Stomach (tissue), 4 donors: Measurements from ENCODE around the gene PIBF1.

Experiments used
- POLR2A ChIP-seq, 4 donors: fragments of 450-650 bp; IDR thresholded peaks; one replicate each; pipeline ENCODE4 v1.6.1; 2016; ENCODE audit warnings: antibody characterized with exemption in 4 of 4, control low read depth in 2 of 4, mild to moderate bottlenecking in 1 of 4, moderate library complexity in 1 of 4
- TF ChIP-seq, protein P1 (sequence below), 7 experiments: fragments of 450-650 bp in 4 of 7; fragments of 200-600 bp in 3 of 7; sonication (generic) in 3 of 7; IDR thresholded peaks; one replicate each; pipeline ENCODE4 v1.5.1; 2016 to 2019; ENCODE audit warnings: antibody characterized with exemption in 7 of 7, control low read depth in 2 of 7, mild to moderate bottlenecking in 1 of 7

DNA sequence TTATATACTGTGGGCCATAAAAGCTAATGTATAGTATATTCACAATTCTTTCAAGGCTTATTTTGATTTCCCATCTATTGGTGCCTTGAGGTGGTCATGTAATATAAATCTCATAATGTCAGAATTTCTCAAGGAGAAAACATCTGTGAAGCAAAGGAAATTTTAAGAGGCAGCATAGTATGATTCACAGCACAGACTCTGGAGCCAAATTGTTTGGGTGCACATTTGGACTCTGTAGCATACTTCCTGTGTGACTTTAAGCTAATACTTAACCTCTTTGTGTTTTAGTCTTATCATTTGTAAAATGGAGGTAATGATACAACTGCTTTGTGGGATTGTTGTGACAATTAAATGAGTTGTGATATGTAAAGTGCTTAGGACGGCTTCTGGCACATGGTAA, 67.6 kb downstream of the PIBF1 start:
- TF ChIP-seq, protein P1, sequence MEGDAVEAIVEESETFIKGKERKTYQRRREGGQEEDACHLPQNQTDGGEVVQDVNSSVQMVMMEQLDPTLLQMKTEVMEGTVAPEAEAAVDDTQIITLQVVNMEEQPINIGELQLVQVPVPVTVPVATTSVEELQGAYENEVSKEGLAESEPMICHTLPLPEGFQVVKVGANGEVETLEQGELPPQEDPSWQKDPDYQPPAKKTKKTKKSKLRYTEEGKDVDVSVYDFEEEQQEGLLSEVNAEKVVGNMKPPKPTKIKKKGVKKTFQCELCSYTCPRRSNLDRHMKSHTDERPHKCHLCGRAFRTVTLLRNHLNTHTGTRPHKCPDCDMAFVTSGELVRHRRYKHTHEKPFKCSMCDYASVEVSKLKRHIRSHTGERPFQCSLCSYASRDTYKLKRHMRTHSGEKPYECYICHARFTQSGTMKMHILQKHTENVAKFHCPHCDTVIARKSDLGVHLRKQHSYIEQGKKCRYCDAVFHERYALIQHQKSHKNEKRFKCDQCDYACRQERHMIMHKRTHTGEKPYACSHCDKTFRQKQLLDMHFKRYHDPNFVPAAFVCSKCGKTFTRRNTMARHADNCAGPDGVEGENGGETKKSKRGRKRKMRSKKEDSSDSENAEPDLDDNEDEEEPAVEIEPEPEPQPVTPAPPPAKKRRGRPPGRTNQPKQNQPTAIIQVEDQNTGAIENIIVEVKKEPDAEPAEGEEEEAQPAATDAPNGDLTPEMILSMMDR (IDR thresholded peaks at IDR 0.05) = no peak
- TF ChIP-seq POLR2A (IDR thresholded peaks at IDR 0.05) = no peak
